DND-41 (cell line): ENCODE data around the gene CDH12.

ENCODE experiments used
- ATAC-seq: fragments of 200-7000 bp; cut with Tn5 transposase; 3 replicates; pipeline ENCODE4 v1.9.1; 2021; ENCODE audit warnings: low read depth; ENCODE audit not compliant: insufficient read depth
- DNase-seq: peaks from one replicate; pipeline ENCODE4 v3.0.0-alpha.2; 2020
- H2AFZ ChIP-seq: 2 replicates; pipeline ENCODE4 v1.6.0; 2012; ENCODE audit warnings: low read depth, low read length
- H3K27ac ChIP-seq: 2 replicates; pipeline ENCODE4 v1.5.1; 2012; ENCODE audit warnings: low read length, inconsistent platforms
- H3K27me3 ChIP-seq: fragments of 200-600 bp; sonication (generic); 2 replicates; pipeline ENCODE4 v1.6.0; 2012; ENCODE audit warnings: low read length, mild to moderate bottlenecking, inconsistent platforms; ENCODE audit not compliant: insufficient read depth, poor library complexity
- H3K36me3 ChIP-seq: 2 replicates; pipeline ENCODE4 v1.5.1; 2012; ENCODE audit warnings: low read length, inconsistent platforms; ENCODE audit not compliant: insufficient read depth
- H3K4me1 ChIP-seq: 2 replicates; pipeline ENCODE4 v1.5.1; 2012; ENCODE audit warnings: mild to moderate bottlenecking, low read length; ENCODE audit not compliant: insufficient read depth
- H3K4me2 ChIP-seq: 2 replicates; pipeline ENCODE4 v1.6.0; 2012; ENCODE audit warnings: mild to moderate bottlenecking, moderate library complexity, low read length, inconsistent platforms; ENCODE audit not compliant: insufficient read depth
- H3K4me3 ChIP-seq, 2 experiments: fragments of 200-600 bp in 1 of 2; shearing (Covaris generic) in 1 of 2; 2 replicates each; pipeline ENCODE4 v1.5.1; 2012 to 2016; ENCODE audit warnings: inconsistent platforms in 2 of 2, low read length in 2 of 2, mild to moderate bottlenecking in 2 of 2, low read depth in 1 of 2, moderate library complexity in 1 of 2
- H3K79me2 ChIP-seq: 2 replicates; pipeline ENCODE4 v1.6.0; 2012; ENCODE audit warnings: low read length, inconsistent platforms; ENCODE audit not compliant: insufficient read depth
- H3K9ac ChIP-seq: 2 replicates; pipeline ENCODE4 v1.6.0; 2012; ENCODE audit warnings: low read depth, mild to moderate bottlenecking, inconsistent platforms, low read length, moderate library complexity
- H3K9me3 ChIP-seq: 2 replicates; pipeline ENCODE4 v1.5.1; 2012; ENCODE audit warnings: low read length, moderate library complexity, mild to moderate bottlenecking, inconsistent platforms; ENCODE audit not compliant: insufficient read depth, severe bottlenecking
- H4K20me1 ChIP-seq: 2 replicates; pipeline ENCODE4 v1.6.0; 2012; ENCODE audit warnings: low read length; ENCODE audit not compliant: insufficient read depth
- CTCF ChIP-seq: IDR thresholded peaks from 2 replicates; pipeline ENCODE4 v1.5.1; 2012; ENCODE audit warnings: borderline replicate concordance, low read length, moderate library complexity, mild to moderate bottlenecking; ENCODE audit not compliant: poor library complexity, severe bottlenecking; ENCODE audit errors: extremely low read depth
- EZH2 ChIP-seq: IDR thresholded peaks from 3 replicates; pipeline ENCODE4 v1.6.1; 2012; ENCODE audit warnings: borderline replicate concordance, low read depth, mild to moderate bottlenecking, moderate library complexity, low read length, inconsistent platforms; ENCODE audit not compliant: severe bottlenecking

The CDH12 gene

DNA sequence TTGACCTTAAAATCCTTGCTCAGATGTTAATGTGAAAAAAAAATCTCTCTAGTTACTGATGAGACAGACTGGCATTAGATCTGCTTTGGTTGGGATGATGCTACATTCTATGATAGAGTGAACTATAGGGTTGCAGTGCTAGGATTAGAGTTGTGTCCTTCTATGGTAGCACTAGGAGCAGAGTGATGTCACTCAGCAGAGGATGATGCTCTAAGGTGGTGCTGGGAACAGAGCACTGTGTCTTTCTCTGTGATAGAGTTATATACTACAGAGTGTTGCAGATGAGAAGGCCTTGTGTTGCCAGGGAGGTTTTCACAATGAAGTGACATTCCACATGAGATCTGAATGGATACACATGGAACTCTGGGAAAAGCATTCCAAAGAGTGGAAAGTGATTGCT is 462.3 kb downstream of the CDH12 start:
- Histone ChIP-seq H3K4me1 (no peaks in the 10 kb centered on the region), H4K20me1 (no peaks in the 10 kb centered on the region), H3K27me3 (no peaks in the 10 kb centered on the region), H3K9ac (no peak overlapping the region), H3K4me3 (no peak overlapping the region), H3K79me2 (no peaks in the 10 kb centered on the region), H2AFZ (no peak overlapping the region), H3K9me3 (peaks cover 3% of the 10 kb centered on the region), H3K4me2 (no peak overlapping the region), H3K36me3 (no peaks in the 10 kb centered on the region), H3K27ac (no peak overlapping the region)
- ATAC-seq: no peak
- no peak for DNase-seq
- TF ChIP-seq EZH2: no peak
- no peak for TF ChIP-seq CTCF

- Histone ChIP-seq H3K9me3 (no peaks in the 10 kb centered on the region), H3K4me3 (no peak overlapping the region), H3K4me1 (no peaks in the 10 kb centered on the region), H3K4me2 (no peak overlapping the region), H3K36me3 (no peaks in the 10 kb centered on the region), H4K20me1 (no peaks in the 10 kb centered on the region), H3K27me3 (no peaks in the 10 kb centered on the region), H3K27ac (no peak overlapping the region), H3K79me2 (no peaks in the 10 kb centered on the region), H2AFZ (no peak overlapping the region), H3K9ac (no peak overlapping the region)
- no peak for ATAC-seq
- TF ChIP-seq EZH2 (no peak), CTCF (no peak)
- DNase-seq: no peak
Measured at GRCh38 chr5:22372826-22373660, 480.1 kb downstream of the CDH12 start.

DNA sequence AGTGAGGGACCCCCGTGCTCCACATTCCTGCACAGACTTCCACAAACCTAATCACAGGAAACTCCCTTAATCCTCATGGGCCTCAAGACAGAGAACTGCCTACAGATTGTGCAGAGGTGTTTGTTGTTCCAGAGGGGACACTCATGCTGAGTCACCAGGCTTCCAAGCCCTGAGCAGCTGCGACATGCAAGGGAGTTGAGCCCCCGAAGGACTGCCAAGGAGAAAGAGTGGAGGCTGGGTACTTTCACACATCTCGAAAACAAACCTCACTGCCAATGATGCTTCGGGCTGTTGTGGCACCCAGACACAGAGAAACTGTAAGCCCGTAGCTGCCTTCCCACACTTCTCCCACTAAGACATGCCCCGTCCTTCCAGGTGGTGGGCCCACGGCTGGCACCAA is 480.8 kb downstream of the CDH12 start:
- H3K36me3 ChIP-seq: no peaks in the 10 kb centered on the region
- ATAC-seq (no peak), DNase-seq (no peak)
- no peak overlapping the region for H2AFZ ChIP-seq
- no peaks in the 10 kb centered on the region for H3K27me3 ChIP-seq
- no peak overlapping the region for H3K27ac ChIP-seq
- no peak overlapping the region for H3K4me3 ChIP-seq
- TF ChIP-seq CTCF: no peak
- TF ChIP-seq EZH2: no peak
- H3K9me3 ChIP-seq: no peaks in the 10 kb centered on the region
- no peaks in the 10 kb centered on the region for H3K79me2 ChIP-seq
- no peaks in the 10 kb centered on the region for H4K20me1 ChIP-seq
- no peak overlapping the region for H3K4me2 ChIP-seq
- H3K9ac ChIP-seq: no peak overlapping the region
- H3K4me1 ChIP-seq: no peaks in the 10 kb centered on the region
